RWPE1 (cell line): ENCODE measurements around the gene NOP56.

ENCODE experiments used
- CTCF ChIA-PET: fragments of 350-600 bp; sonication (Branson Sonifier 250); formaldehyde crosslinking; extraction: SDS; loops from one replicate; lab custom pipeline; 2021; lab: Yijun Ruan, JAX
- POLR2A ChIA-PET: fragments of 400-600 bp; formaldehyde crosslinking; extraction: SDS; loops from one replicate; lab custom pipeline; 2020; ENCODE audit warnings: antibody characterized with exemption; ENCODE audit not compliant: low non-redundant PET; lab: Yijun Ruan, JAX
- DNase-seq: peaks from one replicate; pipeline ENCODE4 v3.0.0; 2012; ENCODE audit warnings: low spot score
- H3K27ac ChIP-seq: fragments of 450-650 bp; 2 replicates; pipeline ENCODE4 v1.5.1; 2017
- CTCF ChIP-seq: fragments of 450-650 bp; conservative IDR thresholded peaks from 2 replicates; pipeline ENCODE4 v1.5.1; 2017; ENCODE audit warnings: low read depth, mild to moderate bottlenecking

NOP56 gene

GRCh38 chr20:2654384-2654822 is 2.0 kb downstream of the NOP56 start:
- POLR2A ChIA-PET: no interaction called here

GRCh38 chr20:2654831-2655230 is 2.4 kb downstream of the NOP56 start:
- CTCF ChIA-PET: no interaction called here
- TF ChIP-seq CTCF: no peak
- peak overlapping the region; percentile 96 for H3K27ac ChIP-seq
- DNase-seq: no peak
- POLR2A ChIA-PET: no interaction called here

More at GRCh38 chr20:2654384-2654822, 2.0 kb downstream of the NOP56 start:
- DNase-seq: no peak
- no peak for TF ChIP-seq CTCF
- peak overlapping the region; percentile 96 for H3K27ac ChIP-seq
- CTCF ChIA-PET: interaction anchor here (0.6 kb wide), 1 partner anchor 16 kb away, joined by 3 read pairs; no protein-coding TSS in a partner anchor

GRCh38 chr20:2655331-2656116 is 3.1 kb downstream of the NOP56 start:
- no peak for TF ChIP-seq CTCF
- ChIA-PET CTCF (no interaction called here), POLR2A (no interaction called here)
- no peak for DNase-seq
- H3K27ac ChIP-seq: peak overlapping the region; percentile 96

- peak overlapping the region; percentile 96 for H3K27ac ChIP-seq
- POLR2A ChIA-PET: no interaction called here
- TF ChIP-seq CTCF: no peak
- no peak for DNase-seq
- CTCF ChIA-PET: no interaction called here
Measured at GRCh38 chr20:2656471-2657117, 4.2 kb downstream of the NOP56 start.

GRCh38 chr20:2657241-2657640 is 4.8 kb downstream of the NOP56 start:
- TF ChIP-seq CTCF: no peak
- DNase-seq: no peak
- CTCF ChIA-PET: no interaction called here
- peak overlapping the region; percentile 96 for H3K27ac ChIP-seq
- POLR2A ChIA-PET: no interaction called here

- no peak for TF ChIP-seq CTCF
- ChIA-PET CTCF (no interaction called here), POLR2A (no interaction called here)
- no peak for DNase-seq
- H3K27ac ChIP-seq: no peak overlapping the region
Measured at GRCh38 chr20:2657674-2658073, 5.2 kb downstream of the NOP56 start.
